HEK293T (cell line): ENCODE results near the gene HDAC11.
"Not testable (repeated sequence)": the region's sequence is repeated elsewhere in the genome, so short reads cannot be mapped to it uniquely, and the experiment has no call there.

Source experiments
- CTCF ChIA-PET: fragments of 350-600 bp; formaldehyde crosslinking; extraction: SDS; loops from one replicate; lab custom pipeline; 2021; ENCODE audit warnings: antibody characterized with exemption, inconsistent platforms; lab: Yijun Ruan, JAX
- POLR2A ChIA-PET: fragments of 350-600 bp; formaldehyde crosslinking; extraction: SDS; loops from one replicate; lab custom pipeline; 2020; ENCODE audit warnings: antibody characterized with exemption, inconsistent platforms; lab: Yijun Ruan, JAX
- DNase-seq: peaks from one replicate; pipeline ENCODE4 v3.0.0; 2012; ENCODE audit warnings: mixed read lengths; ENCODE audit errors: extremely low spot score
- ARNT ChIP-seq: fragments of 450-650 bp; IDR thresholded peaks from 2 replicates; pipeline ENCODE4 v1.6.1; 2017; ENCODE audit warnings: mild to moderate bottlenecking
- BHLHE40 ChIP-seq: fragments of 450-650 bp; IDR thresholded peaks from 2 replicates; pipeline ENCODE4 v1.6.1; 2016; ENCODE audit warnings: mild to moderate bottlenecking, moderate library complexity, borderline replicate concordance
- CTBP1 ChIP-seq: fragments of 450-650 bp; IDR thresholded peaks from 2 replicates; pipeline ENCODE4 v1.6.1; 2016; ENCODE audit warnings: borderline replicate concordance
- ELF4 ChIP-seq: fragments of 450-650 bp; IDR thresholded peaks from 2 replicates; pipeline ENCODE4 v1.6.1; 2017; ENCODE audit warnings: antibody characterized with exemption
- FOXA1 ChIP-seq: fragments of 450-650 bp; IDR thresholded peaks from 2 replicates; pipeline ENCODE4 v1.6.1; 2016; ENCODE audit warnings: mild to moderate bottlenecking
- FOXK2 ChIP-seq: fragments of 450-650 bp; IDR thresholded peaks from 2 replicates; pipeline ENCODE4 v1.6.1; 2016; ENCODE audit warnings: mild to moderate bottlenecking
- FOXM1 ChIP-seq: fragments of 450-650 bp; IDR thresholded peaks from 2 replicates; pipeline ENCODE4 v1.6.1; 2017; ENCODE audit warnings: mild to moderate bottlenecking, borderline replicate concordance
- HDGF ChIP-seq: fragments of 450-650 bp; IDR thresholded peaks from 2 replicates; pipeline ENCODE4 v1.6.1; 2017; ENCODE audit warnings: antibody characterized with exemption, borderline replicate concordance
- L3MBTL2 ChIP-seq: fragments of 450-650 bp; conservative IDR thresholded peaks from 2 replicates; pipeline ENCODE4 v1.6.1; 2016; ENCODE audit warnings: mild to moderate bottlenecking
- LEF1 ChIP-seq: fragments of 450-650 bp; IDR thresholded peaks from 2 replicates; pipeline ENCODE4 v1.6.1; 2017; ENCODE audit warnings: mild to moderate bottlenecking, borderline replicate concordance
- NFRKB ChIP-seq: fragments of 450-650 bp; IDR thresholded peaks from 2 replicates; pipeline ENCODE4 v1.6.1; 2016; ENCODE audit warnings: mild to moderate bottlenecking, moderate library complexity
- SP1 ChIP-seq: fragments of 450-650 bp; IDR thresholded peaks from 2 replicates; pipeline ENCODE4 v1.6.1; 2017
- SUZ12 ChIP-seq: fragments of 450-650 bp; IDR thresholded peaks from 2 replicates; pipeline ENCODE4 v1.6.1; 2016; ENCODE audit warnings: mild to moderate bottlenecking
- TARDBP ChIP-seq: fragments of 450-650 bp; IDR thresholded peaks from 2 replicates; pipeline ENCODE4 v1.6.1; 2016
- ZNF384 ChIP-seq: fragments of 450-650 bp; IDR thresholded peaks from 2 replicates; pipeline ENCODE4 v1.6.1; 2016
- TF ChIP-seq, protein P1 (sequence below): fragments of 450-650 bp; IDR thresholded peaks from 2 replicates; pipeline ENCODE4 v1.6.1; 2016

The HDAC11 gene

GRCh38 chr3:13479582-13480339, at the start of gene HDAC11:
TSS of gene HDAC11 (plus strand) at chr3:13480306. CDS start at chr3:13480348, 42 bp downstream.
- TF ChIP-seq SUZ12: no peak
- TF ChIP-seq BHLHE40: no peak
- TF ChIP-seq NFRKB: no peak
- no peak for TF ChIP-seq LEF1
- TF ChIP-seq, protein P1, sequence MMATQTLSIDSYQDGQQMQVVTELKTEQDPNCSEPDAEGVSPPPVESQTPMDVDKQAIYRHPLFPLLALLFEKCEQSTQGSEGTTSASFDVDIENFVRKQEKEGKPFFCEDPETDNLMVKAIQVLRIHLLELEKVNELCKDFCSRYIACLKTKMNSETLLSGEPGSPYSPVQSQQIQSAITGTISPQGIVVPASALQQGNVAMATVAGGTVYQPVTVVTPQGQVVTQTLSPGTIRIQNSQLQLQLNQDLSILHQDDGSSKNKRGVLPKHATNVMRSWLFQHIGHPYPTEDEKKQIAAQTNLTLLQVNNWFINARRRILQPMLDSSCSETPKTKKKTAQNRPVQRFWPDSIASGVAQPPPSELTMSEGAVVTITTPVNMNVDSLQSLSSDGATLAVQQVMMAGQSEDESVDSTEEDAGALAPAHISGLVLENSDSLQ: peak; percentile 98
- TF ChIP-seq FOXK2: no peak
- peak; percentile 54 for TF ChIP-seq L3MBTL2
- no peak for TF ChIP-seq TARDBP
- no peak for TF ChIP-seq FOXA1
- TF ChIP-seq CTBP1: no peak
- TF ChIP-seq HDGF: no peak
- no peak for TF ChIP-seq ARNT
- TF ChIP-seq FOXM1: no peak
- no peak for TF ChIP-seq ZNF384
- peak; percentile 100 for DNase-seq
- POLR2A ChIA-PET: no interaction called here
- CTCF ChIA-PET: interaction anchor here (0.6 to 1.3 kb wide), 8 partner anchors 16 to 970 kb away, joined by 3 to 6 read pairs (median 3); no protein-coding TSS in a partner anchor

DNA sequence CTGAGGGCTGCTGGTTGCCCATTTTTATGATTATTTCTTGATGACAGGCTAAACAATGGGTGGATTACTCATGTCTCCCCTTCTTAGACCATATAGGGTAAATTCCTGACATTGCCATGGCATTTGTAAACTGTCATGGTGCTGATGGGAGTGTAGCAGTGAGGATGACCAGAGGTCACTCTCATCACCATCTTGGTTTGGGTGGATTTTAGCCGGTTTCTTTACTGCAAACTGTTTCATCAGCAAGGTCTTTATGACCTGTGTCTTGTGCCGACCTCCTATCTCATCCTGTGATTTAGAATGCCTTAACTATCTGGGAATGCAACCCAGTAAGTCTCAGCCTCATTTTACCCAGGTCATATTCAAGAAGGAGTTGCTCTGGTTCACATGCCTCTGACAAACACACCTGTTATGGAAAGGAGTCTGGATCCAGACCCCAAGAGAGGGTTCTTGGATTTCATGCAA, 49.7 kb upstream of the HDAC11 start:
- DNase-seq, CTCF ChIA-PET: not testable (repeated sequence)
- POLR2A ChIA-PET: interaction anchor here (0.6 kb wide), 1 partner anchor 10 kb away, joined by 3 read pairs; the partner anchor contains the start of gene NUP210

- CTCF ChIA-PET: no interaction called here
- TF ChIP-seq CTBP1 (no peak), FOXM1 (no peak), HDGF (no peak), FOXA1 (no peak), ELF4 (no peak), SUZ12 (no peak), SP1 (no peak), ZNF384 (no peak), NFRKB (no peak), LEF1 (no peak), BHLHE40 (no peak), TARDBP (no peak), L3MBTL2 (no peak), FOXK2 (no peak), ARNT (no peak)
- TF ChIP-seq, protein P1: no peak
- POLR2A ChIA-PET: no interaction called here
- DNase-seq: no peak
Observed at GRCh38 chr3:13432093-13432492, 48.0 kb upstream of the HDAC11 start.

DNA sequence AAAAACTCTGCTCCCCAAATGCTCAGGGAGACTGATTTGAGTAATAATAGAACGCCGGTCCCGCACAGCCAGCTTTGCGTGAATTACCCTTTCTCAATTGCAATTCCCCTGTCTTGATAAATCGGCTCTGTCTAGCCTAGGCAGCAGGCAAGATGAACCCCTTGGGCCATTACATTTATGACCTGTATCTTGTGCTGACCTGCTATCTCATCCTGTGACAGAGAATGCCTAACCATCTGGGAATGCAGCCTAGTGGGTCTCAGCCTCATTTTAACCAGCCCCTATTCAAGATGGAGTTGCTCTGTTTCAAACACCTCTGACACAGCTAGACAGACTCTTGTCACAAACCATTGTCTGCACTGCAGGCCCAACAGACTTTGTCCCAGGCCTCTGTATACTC, 46.2 kb upstream of the HDAC11 start:
- ChIA-PET CTCF (no interaction called here), POLR2A (no interaction called here)
- DNase-seq: no peak
- TF ChIP-seq FOXK2 (no peak), ELF4 (no peak), CTBP1 (no peak), FOXA1 (no peak), NFRKB (no peak), ZNF384 (no peak), FOXM1 (no peak), HDGF (no peak), TARDBP (no peak), ARNT (no peak), LEF1 (no peak), SP1 (no peak), L3MBTL2 (no peak)
- TF ChIP-seq, protein P1: no peak

GRCh38 chr3:13436213-13436612, 43.9 kb upstream of the HDAC11 start:
- DNase-seq, CTCF ChIA-PET, POLR2A ChIA-PET: not testable (repeated sequence)

DNA sequence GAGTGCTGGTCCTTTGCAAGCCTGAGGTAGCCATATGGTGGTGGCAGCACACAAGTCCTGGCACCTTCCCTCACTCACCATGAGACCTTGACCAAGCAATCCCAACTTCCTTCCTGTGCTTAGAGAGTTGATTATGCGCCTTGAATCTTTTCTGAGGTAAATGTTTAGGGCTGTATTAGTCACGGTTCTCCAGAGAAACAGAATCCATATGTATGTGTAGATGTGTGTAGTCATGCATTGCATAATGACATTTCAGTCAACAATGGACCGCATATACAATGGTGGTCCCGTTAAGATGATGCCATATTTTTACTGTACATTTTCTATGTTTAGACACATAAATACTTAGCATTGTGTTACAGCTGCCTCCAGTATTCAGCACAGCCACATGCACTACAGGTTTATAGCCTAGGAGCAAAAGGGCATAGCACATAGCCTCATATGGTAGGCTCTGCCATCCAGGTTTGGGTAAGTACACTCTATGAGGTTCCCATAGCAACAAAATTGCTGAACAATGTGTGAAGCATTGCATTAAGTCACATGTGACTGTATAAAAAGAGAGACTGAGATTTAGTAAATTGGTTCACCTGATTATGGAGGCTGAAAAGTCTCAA, 39.8 kb upstream of the HDAC11 start:
- TF ChIP-seq L3MBTL2 (no peak), ZNF384 (no peak), ARNT (no peak), FOXK2 (no peak), SUZ12 (no peak), LEF1 (no peak), CTBP1 (no peak), NFRKB (no peak), ELF4 (no peak), SP1 (no peak), HDGF (no peak), BHLHE40 (no peak), FOXM1 (no peak), FOXA1 (no peak), TARDBP (no peak)
- TF ChIP-seq, protein P1: no peak
- POLR2A ChIA-PET: no interaction called here
- no peak for DNase-seq
- CTCF ChIA-PET: interaction anchor here (0.9 kb wide), 1 partner anchor 12 kb away, joined by 3 read pairs; no protein-coding TSS in a partner anchor

DNA sequence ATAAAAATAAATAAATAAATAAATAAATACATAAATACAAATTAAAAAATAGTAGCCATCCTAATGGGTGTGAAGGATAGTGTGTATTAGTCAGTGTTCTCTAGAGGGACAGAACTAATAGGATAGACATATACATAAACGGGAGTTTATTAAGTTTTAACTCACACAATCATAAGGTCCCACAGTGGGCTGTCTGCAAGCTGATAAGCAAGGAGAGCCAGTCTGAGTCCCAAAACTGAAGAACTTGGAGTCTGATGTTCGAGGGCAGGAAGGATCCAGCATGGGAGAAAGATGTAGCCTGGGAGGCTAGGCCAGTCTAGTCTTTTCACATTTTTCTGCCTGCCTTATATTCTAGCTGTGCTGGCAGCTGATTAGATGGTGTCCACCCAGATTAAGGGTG, 37.2 kb upstream of the HDAC11 start:
- CTCF ChIA-PET, POLR2A ChIA-PET, DNase-seq: not testable (repeated sequence)
